HG02798 (cell line): ENCODE measurements around the gene PRKD1.
"Not testable (repeated sequence)": the region's sequence is repeated elsewhere in the genome, so short reads cannot be mapped to it uniquely, and the experiment has no call there.

Experiments used
- ATAC-seq: cut with Tn5 transposase; IDR thresholded peaks from one replicate; pipeline ENCODE4 v1.9.1; 2021; ENCODE audit warnings: mild to moderate bottlenecking; ENCODE audit not compliant: unreplicated experiment, poor library complexity

PRKD1 gene

DNA sequence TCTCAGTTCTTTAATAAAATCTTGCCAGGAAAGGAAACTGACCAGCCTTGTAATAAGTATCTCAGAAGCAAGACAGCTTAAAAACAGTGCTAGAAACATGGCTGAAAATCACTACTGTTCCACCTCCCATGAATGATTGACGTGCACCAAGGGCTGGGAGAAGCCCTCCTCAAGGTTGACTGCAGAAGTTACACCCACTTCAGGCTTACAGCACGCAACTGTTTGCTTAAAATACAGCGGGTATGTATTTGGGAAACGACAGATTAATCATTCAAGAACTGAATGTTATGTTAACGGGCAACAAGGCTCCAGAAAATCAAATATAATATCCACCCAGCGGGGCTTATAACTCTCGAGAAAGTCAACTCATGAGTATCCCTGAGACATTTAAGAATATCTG lies 22.1 kb downstream of the PRKD1 start:
- no peak for ATAC-seq

- ATAC-seq, result no peak
These were observed 26.9 kb downstream of the PRKD1 start for GRCh38 chr14:29900609-29901350.

GRCh38 chr14:29898470-29898869 lies 29.2 kb downstream of the PRKD1 start:
- ATAC-seq, result no peak

DNA sequence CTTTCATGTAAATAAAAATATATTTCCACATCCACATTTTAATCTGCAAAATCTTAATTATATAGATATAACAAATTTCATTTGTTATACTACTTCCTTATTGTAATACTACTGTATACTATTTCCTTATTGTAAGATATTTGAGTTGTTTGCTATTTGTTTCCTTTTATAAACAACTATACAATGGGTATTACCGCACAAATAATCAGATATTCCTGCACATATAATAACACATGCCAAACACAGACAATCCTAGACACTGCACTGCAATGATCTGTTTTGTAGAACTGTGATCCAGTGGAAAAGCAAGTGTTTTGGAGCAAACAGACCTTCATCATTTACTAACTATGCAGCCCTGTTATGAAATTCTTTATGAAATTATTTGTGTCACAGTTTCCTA lies 30.5 kb downstream of the PRKD1 start:
- ATAC-seq, result no peak

GRCh38 chr14:29896354-29896821 lies 31.3 kb downstream of the PRKD1 start:
- no peak for ATAC-seq

DNA sequence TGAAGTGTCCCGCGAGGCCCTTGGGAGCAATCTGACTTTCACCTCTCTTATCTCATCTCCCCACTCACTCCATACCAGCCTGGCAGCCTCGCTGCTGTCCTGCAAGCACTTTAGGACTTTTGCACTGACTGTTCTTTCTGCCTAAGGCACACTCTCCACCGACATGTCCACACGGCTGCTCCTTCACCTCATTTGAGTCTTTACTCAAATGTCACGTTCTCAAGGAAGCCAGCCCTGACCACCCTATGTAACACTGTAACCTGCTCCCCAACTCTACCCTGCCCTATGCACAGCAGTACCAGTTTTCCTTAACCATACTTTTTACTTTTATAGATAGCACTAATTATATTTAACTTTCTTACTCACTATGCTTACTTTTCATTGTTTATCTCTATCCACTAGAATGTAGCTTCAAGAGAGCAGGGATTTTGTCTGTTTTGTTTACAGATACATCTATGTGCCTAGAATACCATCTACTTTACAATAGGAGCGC lies 32.0 kb downstream of the PRKD1 start:
- no peak for ATAC-seq

DNA sequence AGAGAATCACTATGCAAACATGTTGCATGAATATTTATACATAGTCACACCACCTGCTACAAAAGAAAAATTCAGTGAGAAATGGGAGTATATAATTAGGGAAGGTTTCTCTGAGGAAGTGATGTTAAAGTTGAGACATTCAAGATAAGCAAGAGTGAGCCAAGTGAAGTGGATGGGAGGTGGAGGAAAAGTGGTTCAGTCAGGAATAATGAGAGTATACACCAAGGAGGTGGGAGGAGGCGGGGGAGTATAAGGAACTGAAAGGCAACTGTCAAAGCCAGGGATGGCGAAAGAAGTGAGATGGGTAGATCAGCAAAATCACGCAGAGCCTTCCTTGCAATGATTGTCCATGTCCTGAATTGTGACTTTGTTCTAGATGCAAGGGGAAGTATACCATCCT lies 33.7 kb downstream of the PRKD1 start:
- no peak for ATAC-seq

DNA sequence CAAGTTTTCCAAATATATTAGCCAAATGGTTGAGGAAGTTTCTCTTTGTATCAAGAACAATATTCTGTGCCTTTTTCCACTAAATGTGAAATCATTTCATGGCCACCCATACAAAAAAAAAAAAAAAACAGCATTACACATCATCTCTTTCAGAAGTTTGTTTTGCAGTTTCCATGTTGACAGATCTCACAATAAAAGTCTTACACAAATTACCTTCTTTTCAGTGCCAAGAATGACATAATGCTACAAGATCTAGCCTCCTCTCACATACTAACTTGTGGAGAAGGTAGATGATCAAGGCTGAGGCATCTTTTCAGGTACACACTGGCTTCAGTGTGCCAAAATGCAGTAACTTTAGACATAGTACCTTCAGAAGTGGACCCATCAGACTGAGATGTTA lies 35.3 kb downstream of the PRKD1 start:
- no peak for ATAC-seq

GRCh38 chr14:29885988-29886387 lies 41.7 kb downstream of the PRKD1 start:
- no peak for ATAC-seq

DNA sequence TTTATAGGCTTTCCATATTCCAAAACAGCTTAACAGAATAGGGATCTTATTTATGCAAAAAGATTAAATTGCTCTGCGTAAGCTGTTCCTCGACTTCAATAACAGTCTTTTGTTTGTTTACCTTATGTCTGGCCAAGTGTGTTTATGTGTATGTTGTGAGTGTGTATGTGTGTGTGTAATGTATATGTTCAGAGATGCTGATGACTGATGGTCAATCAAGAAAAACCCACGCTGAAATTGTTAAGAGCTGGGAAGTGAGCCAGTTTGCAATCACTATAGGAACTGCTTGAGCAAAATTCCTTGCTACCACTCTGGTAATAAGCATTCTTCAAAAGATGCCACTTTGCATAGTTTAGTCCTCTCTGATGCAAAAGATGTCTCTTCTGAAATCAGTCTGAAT lies 59.6 kb downstream of the PRKD1 start:
- ATAC-seq, result no peak

DNA sequence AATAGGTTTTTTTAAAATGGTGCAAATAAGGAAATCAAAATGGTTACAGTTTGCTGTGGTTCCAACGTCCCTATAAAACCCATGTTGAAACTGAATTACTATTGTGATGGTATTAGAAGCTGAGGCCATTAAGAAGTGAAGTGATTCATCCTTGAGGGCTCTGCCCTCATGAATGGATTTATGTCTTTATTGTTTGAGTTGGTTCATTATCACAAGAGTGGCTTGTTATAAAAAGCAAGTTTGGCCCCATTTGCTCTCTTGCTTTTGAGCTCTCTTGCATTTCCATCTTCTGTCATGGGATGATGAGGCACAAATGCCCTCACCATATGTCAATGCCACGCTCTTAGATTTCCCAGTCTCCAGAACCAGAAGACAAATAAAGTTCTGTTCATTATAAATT lies 62.3 kb downstream of the PRKD1 start:
- no peak for ATAC-seq

- ATAC-seq, result no peak
These were observed 65.7 kb downstream of the PRKD1 start for GRCh38 chr14:29861996-29862395.

DNA sequence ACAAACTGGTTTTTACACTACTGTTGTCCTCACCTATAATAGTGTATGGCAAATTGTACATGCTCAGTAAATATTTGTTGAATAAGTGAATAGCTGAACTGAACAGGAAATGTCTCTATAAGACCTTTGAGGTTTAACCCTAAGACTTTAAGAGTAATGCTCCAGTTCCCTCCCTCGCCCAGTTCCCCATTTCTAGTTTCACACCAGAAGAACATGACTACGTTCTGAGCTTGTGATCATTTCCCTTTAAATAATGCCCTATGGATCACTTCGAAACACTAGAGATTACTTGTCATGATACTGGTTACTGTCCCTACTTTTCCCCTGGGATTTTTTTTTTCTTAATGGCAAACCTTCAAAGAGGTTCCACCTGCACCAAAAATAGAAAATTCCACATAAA lies 69.3 kb downstream of the PRKD1 start:
- ATAC-seq, result peak; percentile 80

GRCh38 chr14:29857551-29857950 lies 70.1 kb downstream of the PRKD1 start:
- peak; percentile 62 for ATAC-seq

DNA sequence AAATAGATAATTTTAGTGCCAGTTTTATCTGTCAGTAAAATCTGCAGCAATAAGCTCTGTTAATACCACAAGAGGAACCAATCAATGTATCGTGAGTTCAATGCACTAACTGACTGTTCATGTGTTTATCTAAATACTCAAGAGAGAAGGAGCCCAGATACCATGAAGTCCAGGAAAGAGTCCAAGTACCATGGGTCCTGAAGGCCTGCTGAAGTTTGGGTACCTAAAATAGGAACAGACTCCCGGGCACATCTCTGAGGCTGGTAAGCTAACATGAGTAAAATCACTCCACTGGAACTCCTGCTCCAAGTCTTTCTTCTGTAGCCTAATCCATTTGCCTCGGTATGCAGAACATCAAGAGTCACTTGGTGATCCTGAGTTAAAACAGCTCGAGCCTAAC lies 71.1 kb downstream of the PRKD1 start:
- ATAC-seq, result no peak

- not testable (repeated sequence) for ATAC-seq
These were observed 74.0 kb downstream of the PRKD1 start for GRCh38 chr14:29853691-29854090.

- ATAC-seq, result no peak
These were observed 74.4 kb downstream of the PRKD1 start for GRCh38 chr14:29853272-29853671.

DNA sequence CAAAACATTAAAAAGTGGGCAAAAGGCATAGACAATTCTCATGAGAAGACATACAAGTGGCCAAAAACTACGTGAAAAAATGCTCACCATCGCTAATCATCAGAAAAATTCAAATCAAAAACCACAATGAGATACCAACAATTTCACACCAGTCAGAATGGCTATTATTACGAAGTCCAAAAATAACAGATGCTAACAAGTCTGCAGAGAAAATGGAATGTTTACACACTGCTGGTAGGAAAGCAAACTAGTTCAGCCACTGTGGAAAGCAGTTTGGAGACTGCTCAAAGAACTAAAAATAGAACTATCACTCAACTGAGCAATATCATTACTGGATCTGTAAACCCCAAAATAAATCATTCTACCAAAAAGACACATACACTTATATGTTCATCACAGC lies 76.2 kb downstream of the PRKD1 start:
- ATAC-seq, result no peak

GRCh38 chr14:29847056-29847380 lies 80.6 kb downstream of the PRKD1 start:
- ATAC-seq, result peak; percentile 10

DNA sequence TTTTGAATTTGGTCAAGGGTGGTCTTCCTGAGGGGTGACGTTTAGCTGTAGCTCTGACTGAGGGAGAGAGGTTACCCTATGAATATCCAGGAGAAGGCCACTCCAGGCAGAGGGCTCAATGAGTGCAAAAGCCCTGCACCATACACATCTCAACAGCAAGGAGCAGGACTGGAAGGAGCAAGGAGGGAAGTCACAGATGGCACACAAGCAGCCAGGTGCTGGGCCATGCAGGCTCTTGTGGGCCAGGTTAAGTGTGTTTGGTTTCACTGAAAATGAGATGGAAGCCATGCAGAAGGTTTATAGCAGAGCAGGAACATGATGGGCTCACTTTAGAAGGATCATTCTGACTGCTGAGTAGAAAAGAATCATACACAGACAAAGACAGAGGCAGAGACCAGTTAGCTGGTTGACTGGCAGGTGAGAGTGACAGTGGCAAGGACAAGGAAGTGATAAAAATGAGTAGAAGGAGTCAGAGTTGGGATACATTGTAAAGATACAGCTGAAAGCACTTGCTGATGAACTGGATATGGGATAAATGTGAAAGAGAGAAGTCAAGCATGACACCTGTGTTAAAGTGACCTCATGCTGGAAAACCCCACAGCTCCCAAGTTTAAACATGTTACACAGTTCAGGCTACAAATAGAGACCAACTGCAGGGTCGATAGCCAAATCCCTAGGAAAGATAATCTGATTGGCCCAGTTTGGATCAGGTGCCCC lies 81.2 kb downstream of the PRKD1 start:
- peak; percentile 52 for ATAC-seq

DNA sequence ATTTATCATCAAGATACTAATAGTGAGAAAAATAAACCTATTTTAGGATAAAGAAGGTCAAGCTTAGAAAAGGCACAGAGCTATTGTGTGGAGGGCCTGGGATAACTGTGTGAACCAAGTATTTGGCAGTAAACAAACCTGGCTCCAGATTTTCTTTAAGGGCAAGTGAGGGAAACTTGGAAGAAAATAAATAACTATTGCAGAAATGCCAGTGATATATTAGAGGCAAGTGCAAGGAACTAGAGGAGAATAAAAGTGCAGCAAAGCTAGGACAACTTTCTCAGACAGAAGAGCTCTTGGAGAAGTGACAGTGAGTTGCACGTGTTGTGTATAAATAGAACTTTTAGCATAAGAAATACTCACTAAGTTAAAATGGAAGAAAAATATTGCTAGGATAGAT lies 83.7 kb downstream of the PRKD1 start:
- no peak for ATAC-seq

- ATAC-seq, result no peak
These were observed 85.4 kb downstream of the PRKD1 start for GRCh38 chr14:29842228-29842627.
